ENCODE data around the gene SLC8B1. TPM values are rescaled to one million over a fixed set of nuclear protein-coding genes. Genes with fewer than 3 reads are reported as not detected.
A peak's percentile ranks its signal among the peaks of the same experiment; 100 is the strongest.

Gene SLC8B1
- total RNA-seq, 1 donor from 2014 or later: 13.3 TPM

GRCh38 chr12:113262710-113263109 is 72.2 kb downstream of the SLC8B1 start:
- DNase-seq (ENCODE audit: missing footprints) (no peak), ATAC-seq (no peak)
- intact Hi-C loops (cut with DNase I): no loop called here

GRCh38 chr12:113261847-113262470 is 73.0 kb downstream of the SLC8B1 start:
- intact Hi-C loops (cut with DNase I): no loop called here
- ATAC-seq: no peak
- DNase-seq (ENCODE audit: missing footprints): no peak

GRCh38 chr12:113260636-113261300 is 74.1 kb downstream of the SLC8B1 start:
- no peak for ATAC-seq
- intact Hi-C loops (cut with DNase I): no loop called here
- no peak for DNase-seq (ENCODE audit: missing footprints)

DNA sequence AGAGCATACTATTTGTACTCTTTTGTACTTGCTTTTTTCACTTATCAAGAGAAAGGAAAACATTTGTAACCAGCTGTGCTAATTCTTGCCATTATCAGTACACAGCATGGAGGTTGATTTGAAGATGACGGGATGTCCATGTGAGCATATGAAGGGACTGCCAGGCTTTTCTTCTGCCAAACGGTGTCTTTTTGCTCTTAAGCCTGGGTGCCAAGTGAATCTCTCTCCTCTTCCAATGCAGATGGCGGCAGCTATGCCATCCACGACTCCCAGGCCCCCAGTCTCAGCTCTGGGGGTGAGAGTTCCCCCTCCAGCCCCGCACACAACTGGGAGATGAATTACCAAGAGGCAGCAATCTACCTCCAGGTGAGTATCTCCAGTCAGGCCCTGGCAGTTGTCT is 74.8 kb downstream of the SLC8B1 start:
- ATAC-seq (peak; percentile 37), DNase-seq (ENCODE audit: missing footprints) (no peak)
- intact Hi-C loops (cut with DNase I): no loop called here

DNA sequence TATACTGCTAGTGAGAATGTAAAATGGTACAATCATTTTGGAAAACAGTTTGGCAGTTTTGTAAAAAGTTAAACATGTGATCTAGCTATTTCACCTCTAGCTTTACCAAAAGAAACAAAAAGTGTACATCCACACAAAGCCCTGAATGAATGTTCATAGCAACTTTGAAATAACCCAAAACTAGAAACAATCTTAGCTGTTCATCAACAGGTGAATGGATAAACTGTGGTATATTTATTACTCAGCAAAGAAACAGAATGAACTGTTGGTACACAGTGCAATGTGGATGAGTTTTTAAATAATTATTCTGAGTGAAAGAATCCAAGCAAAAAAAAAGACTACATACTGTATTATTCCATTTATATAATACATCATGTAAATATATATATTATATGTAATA is 77.3 kb downstream of the SLC8B1 start:
- DNase-seq (ENCODE audit: missing footprints): no peak
- ATAC-seq: no peak
- intact Hi-C loops (cut with DNase I): no loop called here

- intact Hi-C loops (cut with DNase I): no loop called here
- ATAC-seq (no peak), DNase-seq (ENCODE audit: missing footprints) (no peak)
These were observed 80.6 kb downstream of the SLC8B1 start for GRCh38 chr12:113254298-113254697.

DNA sequence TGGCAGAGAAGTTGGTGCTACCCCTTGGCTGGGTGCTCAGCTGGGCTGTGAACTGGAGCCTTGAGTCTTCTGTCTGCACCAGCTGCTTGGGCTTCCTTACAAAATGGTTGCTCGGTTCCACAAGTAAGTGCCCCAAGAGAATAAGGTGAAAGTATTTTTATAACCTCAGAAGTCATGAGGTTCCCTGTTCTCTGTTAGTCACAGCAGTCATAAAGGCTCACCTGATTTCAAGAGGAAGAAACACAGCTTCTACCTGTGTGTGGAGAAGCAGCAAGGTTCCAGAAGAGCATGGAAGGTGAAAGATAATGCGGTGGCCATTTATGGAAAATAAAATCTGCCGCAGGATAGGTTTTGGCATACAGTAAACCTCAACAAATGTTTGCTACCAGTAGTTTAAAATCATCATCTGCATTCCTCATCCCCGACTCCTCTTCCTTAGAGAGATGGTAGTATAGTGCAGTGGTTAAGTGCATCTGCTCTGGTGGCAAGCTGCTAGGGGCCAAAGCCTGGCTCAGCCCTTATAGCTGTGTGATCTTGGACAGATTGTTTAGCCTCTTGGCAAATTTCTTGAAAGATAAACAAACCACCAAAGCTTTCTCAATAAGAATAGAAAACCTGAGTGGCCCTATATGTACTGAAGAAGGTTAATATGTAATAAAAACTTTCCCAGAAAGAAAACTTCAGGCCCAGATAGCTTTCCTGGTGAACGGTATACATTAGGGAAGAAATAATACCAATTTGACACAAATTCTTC is 81.2 kb downstream of the SLC8B1 start:
- DNase-seq (ENCODE audit: missing footprints) (no peak), ATAC-seq (no peak)
- intact Hi-C loops (cut with DNase I): no loop called here

DNA sequence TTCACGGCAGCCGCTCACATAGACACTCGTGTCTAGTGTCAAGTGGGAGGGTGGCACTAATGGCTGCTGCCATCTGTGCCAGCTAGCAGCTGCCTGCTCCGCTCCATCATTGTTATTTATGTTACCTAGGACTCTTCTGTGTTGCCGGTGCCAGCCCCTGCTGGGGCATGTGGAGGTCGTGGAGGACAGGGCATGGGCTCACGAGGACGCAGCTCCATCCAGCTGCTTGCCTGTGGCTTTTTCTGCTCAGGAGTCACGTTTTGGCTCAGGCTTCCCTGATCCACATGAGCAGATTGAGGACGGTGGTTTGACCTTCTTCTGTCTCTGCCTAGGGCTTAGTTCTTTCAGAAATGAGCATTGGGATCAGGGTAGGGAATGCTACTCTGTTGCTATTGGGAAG is 82.4 kb downstream of the SLC8B1 start:
- no peak for DNase-seq (ENCODE audit: missing footprints)
- intact Hi-C loops (cut with DNase I): no loop called here
- peak; percentile 85 for ATAC-seq

- no peak for ATAC-seq
- intact Hi-C loops (cut with DNase I): no loop called here
- no peak for DNase-seq (ENCODE audit: missing footprints)
These were observed 83.4 kb downstream of the SLC8B1 start for GRCh38 chr12:113251404-113252070.

DNA sequence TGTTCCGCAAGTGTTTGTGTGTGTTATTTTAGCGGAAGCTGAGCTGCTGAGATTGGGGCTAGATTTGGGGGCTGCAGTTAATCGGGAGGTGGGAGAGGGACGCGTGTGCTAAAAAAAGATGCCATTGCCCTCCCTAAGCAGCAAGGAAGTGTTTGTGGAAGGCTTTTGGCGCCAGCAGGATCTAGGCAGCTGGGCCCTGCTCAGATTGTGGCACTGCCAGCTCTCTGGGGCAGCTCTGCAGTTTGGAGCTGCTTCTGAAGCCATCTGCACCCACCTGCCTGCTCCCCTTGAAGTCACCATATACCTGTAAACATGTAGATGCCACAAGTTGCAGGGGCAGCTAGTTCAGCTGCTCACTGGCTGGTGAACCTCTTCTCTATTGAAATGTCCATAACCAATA is 84.9 kb downstream of the SLC8B1 start:
- ATAC-seq (no peak), DNase-seq (ENCODE audit: missing footprints) (no peak)
- intact Hi-C loops (cut with DNase I): no loop called here

- ATAC-seq (no peak), DNase-seq (ENCODE audit: missing footprints) (no peak)
- intact Hi-C loops (cut with DNase I): no loop called here
These were observed 85.4 kb downstream of the SLC8B1 start for GRCh38 chr12:113249546-113249945.

DNA sequence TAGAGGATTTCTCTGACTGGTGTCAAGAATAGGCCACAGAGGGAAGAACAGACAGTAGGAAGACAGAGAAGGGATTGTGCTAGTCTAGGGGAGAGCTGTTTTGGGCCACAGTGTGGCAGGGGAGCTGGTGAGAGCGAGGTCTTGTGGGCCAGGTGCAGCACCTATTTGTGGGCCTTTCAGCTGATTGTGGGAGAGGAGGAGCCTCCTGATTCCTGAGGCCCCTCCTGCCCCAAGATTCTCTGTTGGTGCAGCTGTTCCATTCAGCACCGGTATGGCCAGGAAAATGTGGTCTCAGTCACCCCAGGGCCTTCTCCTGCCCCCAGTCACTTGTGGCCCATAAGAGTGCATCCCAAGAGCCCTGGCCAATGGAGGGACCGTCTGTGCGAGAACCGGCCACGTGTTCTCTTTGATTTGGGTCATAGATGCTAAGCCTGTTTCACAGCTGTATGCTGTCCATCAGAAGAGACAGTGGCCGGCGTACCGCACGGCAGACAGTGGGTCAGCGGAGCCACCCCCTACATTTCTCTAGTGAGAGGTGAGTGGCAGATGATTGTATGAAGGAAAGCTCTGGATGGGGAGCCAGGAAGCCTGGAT is 86.0 kb downstream of the SLC8B1 start:
- DNase-seq (ENCODE audit: missing footprints) (no peak), ATAC-seq (no peak)
- intact Hi-C loops (cut with DNase I): no loop called here

Small RNA genes lying within 50 kb of the gene (microRNA-seq; reads per million reads assigned to microRNA genes)
- not detected for gene MIR6762

Other genes starting within 250 kb of the SLC8B1 start
- gene RASAL1, start 199.3 kb downstream of the SLC8B1 start, total RNA-seq: not detected
- gene CFAP73, start 185.4 kb downstream of the SLC8B1 start, total RNA-seq: not detected
- 38.5 TPM for gene DDX54, start 149.6 kb downstream of the SLC8B1 start, total RNA-seq
- 18.1 TPM for gene RITA1, start 149.4 kb downstream of the SLC8B1 start, total RNA-seq
- gene TPCN1, start 113.6 kb downstream of the SLC8B1 start, total RNA-seq: 120 TPM
- 40.3 TPM for gene PLBD2, start 23.5 kb upstream of the SLC8B1 start, total RNA-seq
- not detected for gene SDS, start 68.8 kb upstream of the SLC8B1 start, total RNA-seq
- 8.5 TPM for gene SDSL, start 87.3 kb upstream of the SLC8B1 start, total RNA-seq
- not detected for gene LHX5, start 136.8 kb upstream of the SLC8B1 start, total RNA-seq